GM18861 (cell line): ENCODE results near the gene KRTAP9-2.
"Not testable (repeated sequence)": the region's sequence is repeated elsewhere in the genome, so short reads cannot be mapped to it uniquely, and the experiment has no call there.

Experiments used
- ATAC-seq: cut with Tn5 transposase; IDR thresholded peaks from one replicate; pipeline ENCODE4 v1.9.1; 2021; ENCODE audit not compliant: unreplicated experiment

The KRTAP9-2 gene

GRCh38 chr17:41232399-41233105, 6.1 kb downstream of the KRTAP9-2 start, which contains the start of gene KRTAP9-3:
KRTAP9-3 (plus strand) TSS chr17:41232449; CDS start chr17:41232502, 53 bp downstream.
- ATAC-seq = not testable (repeated sequence)

DNA sequence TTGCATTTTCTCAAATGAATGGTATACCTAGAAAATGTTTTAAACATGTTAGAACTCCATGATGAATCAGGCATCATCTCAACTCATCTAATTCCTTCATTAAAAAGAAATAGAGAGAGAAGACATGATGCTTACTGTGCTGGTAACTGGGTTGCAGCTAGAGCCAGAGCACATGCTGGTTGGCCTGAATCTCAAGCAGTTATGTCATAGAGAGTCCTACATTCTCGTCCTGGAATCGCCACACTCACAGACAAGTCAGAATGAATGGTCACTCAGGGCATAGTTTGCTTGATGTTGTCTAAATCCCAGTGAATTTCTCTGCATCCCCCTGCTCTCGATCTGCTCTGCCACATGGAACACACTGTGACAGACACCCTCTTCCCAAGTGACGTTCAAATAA, 10.7 kb downstream of the KRTAP9-2 start:
- ATAC-seq = not testable (repeated sequence)

GRCh38 chr17:41237949-41238437, 11.5 kb downstream of the KRTAP9-2 start, which contains the start of gene KRTAP9-8:
KRTAP9-8 (plus strand) TSS chr17:41237999; CDS start chr17:41238052, 53 bp downstream.
- not testable (repeated sequence) for ATAC-seq

- not testable (repeated sequence) for ATAC-seq
Measured at GRCh38 chr17:41246995-41247787, 20.7 kb downstream of the KRTAP9-2 start.

GRCh38 chr17:41249637-41250240, 23.3 kb downstream of the KRTAP9-2 start, which contains the start of gene KRTAP9-4:
KRTAP9-4 (plus strand) TSS chr17:41249687; CDS start chr17:41249721, 34 bp downstream.
- not testable (repeated sequence) for ATAC-seq

DNA sequence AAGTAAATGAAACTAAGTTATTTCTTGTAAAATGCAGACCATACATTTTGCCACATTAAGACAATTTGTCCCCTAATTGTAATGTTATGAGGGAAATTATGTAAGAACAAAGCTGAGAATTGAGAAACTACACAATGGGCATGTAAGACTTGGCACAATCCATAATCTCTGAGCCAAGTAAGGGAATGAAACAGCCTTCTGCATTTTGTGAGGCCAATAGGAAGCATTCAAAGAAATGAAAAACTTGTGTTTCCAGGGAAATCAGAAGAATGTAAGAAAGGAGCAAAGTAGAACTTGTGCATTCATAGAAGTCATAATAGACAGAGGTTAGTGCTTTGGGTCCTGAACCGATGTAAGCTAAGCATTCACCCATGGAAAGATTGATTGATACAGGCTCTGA, 24.8 kb downstream of the KRTAP9-2 start:
- ATAC-seq = no peak

DNA sequence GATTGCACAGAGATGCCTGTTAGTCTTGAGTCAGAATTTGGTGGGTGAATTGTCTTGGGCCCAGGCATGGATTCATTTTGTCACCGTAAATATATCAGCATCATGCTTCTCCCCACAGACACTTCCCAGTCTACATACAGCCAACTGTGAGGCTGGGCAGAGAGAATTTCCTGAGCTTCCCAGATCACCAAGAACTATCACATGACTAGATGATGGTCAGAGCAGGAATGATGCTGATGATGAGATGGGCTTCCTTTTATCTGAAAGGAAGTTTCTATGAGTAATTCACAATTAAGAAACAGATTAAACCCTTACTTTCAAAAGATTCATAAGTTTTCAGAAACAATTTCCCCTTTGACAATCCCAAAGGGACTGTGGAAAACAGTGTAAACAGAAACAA, 28.4 kb downstream of the KRTAP9-2 start:
- no peak for ATAC-seq

GRCh38 chr17:41255381-41256290, 29.2 kb downstream of the KRTAP9-2 start, which contains the start of gene KRTAP9-9:
KRTAP9-9 (plus strand) TSS chr17:41255384.
- not testable (repeated sequence) for ATAC-seq

DNA sequence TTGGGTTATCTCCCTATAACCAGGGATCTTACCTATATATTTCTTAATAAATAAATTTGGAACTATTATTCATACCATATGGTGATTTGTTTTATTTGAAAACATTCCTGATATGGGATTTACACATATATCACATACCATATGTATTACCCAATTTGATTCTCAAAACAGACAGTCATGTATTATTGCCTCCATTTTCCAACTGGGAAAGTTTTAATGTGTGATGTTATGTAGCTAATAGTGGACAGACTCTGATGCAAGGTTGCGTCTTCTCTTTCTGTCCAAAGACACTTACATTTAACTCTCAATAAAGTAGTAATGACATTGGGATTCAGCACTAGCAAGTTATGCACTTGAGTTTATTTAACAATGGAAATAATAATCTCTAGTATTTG, 29.8 kb downstream of the KRTAP9-2 start:
- ATAC-seq = no peak

GRCh38 chr17:41258406-41258805, 32.0 kb downstream of the KRTAP9-2 start:
- ATAC-seq = no peak

- no peak for ATAC-seq
Measured at GRCh38 chr17:41263212-41263611, 36.8 kb downstream of the KRTAP9-2 start.

DNA sequence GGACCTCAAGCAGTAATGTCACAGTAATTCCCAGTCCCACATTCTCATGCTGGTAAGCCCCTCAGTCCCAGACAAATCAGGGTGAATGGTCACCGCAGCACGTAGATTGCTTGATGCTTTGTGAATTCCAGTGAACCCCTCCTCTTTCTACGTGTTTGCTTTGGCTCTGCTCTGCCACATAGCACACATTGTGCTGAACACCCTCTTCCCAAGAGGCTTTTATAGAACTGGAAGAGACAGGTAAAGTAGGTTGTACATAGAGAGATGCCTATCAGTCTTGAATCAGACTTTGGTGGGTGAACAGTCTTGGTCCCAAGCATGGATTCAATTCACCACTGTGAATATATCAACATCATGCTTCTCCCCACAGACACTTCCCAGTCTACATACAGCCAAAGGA, 38.2 kb downstream of the KRTAP9-2 start:
- ATAC-seq = no peak

DNA sequence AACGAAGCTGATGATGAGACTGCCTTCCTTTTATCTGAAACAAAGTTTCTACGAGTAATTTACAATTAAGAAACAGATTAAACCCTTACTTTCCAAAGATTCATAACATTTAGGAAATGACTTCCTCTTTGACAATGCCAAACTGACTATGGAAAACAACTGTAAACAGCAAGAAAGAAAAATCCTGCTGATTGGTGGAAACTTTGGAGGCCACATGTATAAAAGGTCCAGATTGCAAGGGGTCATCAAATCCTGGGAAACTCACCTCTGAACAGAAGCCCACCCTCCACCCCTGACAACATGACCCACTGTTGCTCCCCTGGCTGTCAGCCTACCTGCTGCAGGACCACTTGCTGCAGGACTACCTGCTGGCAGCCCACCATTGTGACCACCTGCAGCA, 38.6 kb downstream of the KRTAP9-2 start, which contains the start of gene KRTAP9-6:
Gene KRTAP9-6 (plus strand): TSS at position 301 of the 400 bp plus-strand sequence. CDS start 0 bp downstream, at position 301.
- ATAC-seq = no peak

DNA sequence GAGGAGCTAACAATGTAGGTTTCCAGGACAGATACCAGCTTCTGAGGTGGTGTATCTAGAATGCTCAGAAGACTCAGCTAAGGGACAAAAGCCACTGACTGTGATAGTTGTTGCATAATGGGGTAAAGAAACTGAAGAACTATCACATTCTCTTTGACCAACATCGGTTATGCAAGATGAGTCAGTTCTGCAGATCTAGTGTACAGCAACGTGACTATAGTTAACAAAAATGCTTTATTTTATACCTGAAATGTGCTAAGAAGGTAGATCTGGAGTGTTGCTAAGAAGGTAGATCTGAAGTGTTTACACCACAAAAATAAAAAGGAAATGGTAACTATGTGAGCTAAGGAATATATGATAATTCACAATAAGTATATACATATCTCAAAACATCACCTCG, 41.3 kb downstream of the KRTAP9-2 start:
- no peak for ATAC-seq

GRCh38 chr17:41271323-41271722, 44.9 kb downstream of the KRTAP9-2 start:
- not testable (repeated sequence) for ATAC-seq

DNA sequence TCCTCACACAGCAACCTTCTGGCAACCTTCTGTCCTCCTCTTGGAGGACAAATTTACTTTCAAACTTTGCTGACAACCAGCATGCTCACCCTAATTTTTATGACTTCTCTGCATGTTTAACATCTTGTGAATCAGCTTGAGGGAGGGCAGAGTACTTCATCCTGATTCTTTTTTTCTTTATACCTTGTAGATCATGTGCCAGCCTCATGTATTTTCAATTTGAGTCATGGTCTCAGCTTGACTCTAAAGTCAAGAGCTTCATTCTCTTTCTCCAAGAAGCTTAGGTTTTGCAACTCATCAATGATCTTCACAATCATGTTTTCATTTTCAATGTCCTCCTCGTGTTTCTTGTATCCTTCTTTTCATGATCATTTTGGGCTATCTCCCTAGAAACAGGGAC, 45.4 kb downstream of the KRTAP9-2 start:
- ATAC-seq = no peak

DNA sequence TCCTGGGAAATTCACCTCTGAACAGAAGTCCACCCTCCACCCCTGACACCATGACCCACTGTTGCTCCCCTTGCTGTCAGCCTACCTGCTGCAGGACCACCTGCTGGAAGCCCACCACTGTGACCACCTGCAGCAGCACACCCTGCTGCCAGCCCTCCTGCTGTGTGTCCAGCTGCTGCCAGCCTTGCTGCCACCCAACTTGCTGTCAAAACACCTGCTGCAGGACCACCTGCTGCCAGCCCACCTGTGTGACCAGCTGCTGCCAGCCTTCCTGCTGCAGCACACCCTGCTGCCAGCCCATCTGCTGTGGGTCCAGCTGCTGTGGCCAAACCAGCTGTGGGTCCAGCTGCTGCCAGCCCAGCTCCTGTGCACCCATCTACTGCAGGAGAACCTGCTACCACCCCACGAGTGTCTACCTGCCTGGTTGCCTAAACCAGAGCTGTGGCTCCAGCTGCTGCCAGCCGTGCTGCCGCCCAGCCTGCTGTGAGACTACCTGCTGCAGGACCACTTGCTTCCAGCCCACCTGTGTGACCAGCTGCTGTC, 49.3 kb downstream of the KRTAP9-2 start, which contains the start of gene KRTAP9-7:
Gene KRTAP9-7 (plus strand): TSS at position 51 of the 543 bp plus-strand sequence. CDS start 0 bp downstream, at position 51.
- ATAC-seq = not testable (repeated sequence)
